HL-60 (cell line): Measurements from ENCODE around the gene TLL1.

Experiments used
- CTCF ChIP-seq: IDR thresholded peaks from one replicate; pipeline ENCODE4 v1.5.1; 2011; ENCODE audit warnings: low read length, control low read depth, inconsistent platforms; ENCODE audit not compliant: insufficient read depth
- POLR2AphosphoS5 ChIP-seq: IDR thresholded peaks from 2 replicates; pipeline ENCODE4 v1.6.1; 2012; ENCODE audit warnings: low read depth
- REST ChIP-seq: IDR thresholded peaks from 2 replicates; pipeline ENCODE4 v1.6.1; 2012; ENCODE audit warnings: low read depth; ENCODE audit not compliant: insufficient replicate concordance

GRCh38 chr4:165844161-165844560, 28.9 kb upstream of the TLL1 start:
- TF ChIP-seq CTCF (no peak), POLR2AphosphoS5 (no peak), REST (no peak)
